Right kidney (tissue), 9 donors: ENCODE measurements around the gene ACTR5.

Experiments used
- DNase-seq: peaks from one replicate; pipeline ENCODE4 v3.0.0-alpha.2; 2016
- long read RNA-seq, 8 donors: transcript quantifications; one replicate each; lab custom pipeline, GENCODE V29; 2026

The ACTR5 gene
- long read RNA-seq, donor 1, partial matches to known transcripts = 0 of 3 reads
- long read RNA-seq, donor 1, other reads (novel, unspliced or antisense) = 0 of 3 reads
- long read RNA-seq, donor 2, partial matches to known transcripts = 0 of 4 reads
- long read RNA-seq, donor 2, other reads (novel, unspliced or antisense) = 0 of 4 reads
- long read RNA-seq, donor 3, partial matches to known transcripts = 0 of 4 reads
- long read RNA-seq, donor 3, other reads (novel, unspliced or antisense) = 0 of 4 reads
- long read RNA-seq, donor 4, partial matches to known transcripts = 0 of 3 reads
- long read RNA-seq, donor 4, other reads (novel, unspliced or antisense) = 0 of 3 reads
- long read RNA-seq, donor 5, partial matches to known transcripts = 0 of 3 reads
- long read RNA-seq, donor 5, other reads (novel, unspliced or antisense) = 0 of 3 reads
- long read RNA-seq, donor 6, partial matches to known transcripts = 0 of 4 reads
- long read RNA-seq, donor 6, other reads (novel, unspliced or antisense) = 0 of 4 reads
- long read RNA-seq, donor 7, transcript ACTR5-201 (9 exons, 2,565 nt) = major isoform, 5 of 5 reads
- long read RNA-seq, donor 7, partial matches to known transcripts = 0 of 5 reads
- long read RNA-seq, donor 7, other reads (novel, unspliced or antisense) = 0 of 5 reads
- long read RNA-seq, donor 8, partial matches to known transcripts = 0 of 3 reads
- long read RNA-seq, donor 8, other reads (novel, unspliced or antisense) = 0 of 3 reads

DNA sequence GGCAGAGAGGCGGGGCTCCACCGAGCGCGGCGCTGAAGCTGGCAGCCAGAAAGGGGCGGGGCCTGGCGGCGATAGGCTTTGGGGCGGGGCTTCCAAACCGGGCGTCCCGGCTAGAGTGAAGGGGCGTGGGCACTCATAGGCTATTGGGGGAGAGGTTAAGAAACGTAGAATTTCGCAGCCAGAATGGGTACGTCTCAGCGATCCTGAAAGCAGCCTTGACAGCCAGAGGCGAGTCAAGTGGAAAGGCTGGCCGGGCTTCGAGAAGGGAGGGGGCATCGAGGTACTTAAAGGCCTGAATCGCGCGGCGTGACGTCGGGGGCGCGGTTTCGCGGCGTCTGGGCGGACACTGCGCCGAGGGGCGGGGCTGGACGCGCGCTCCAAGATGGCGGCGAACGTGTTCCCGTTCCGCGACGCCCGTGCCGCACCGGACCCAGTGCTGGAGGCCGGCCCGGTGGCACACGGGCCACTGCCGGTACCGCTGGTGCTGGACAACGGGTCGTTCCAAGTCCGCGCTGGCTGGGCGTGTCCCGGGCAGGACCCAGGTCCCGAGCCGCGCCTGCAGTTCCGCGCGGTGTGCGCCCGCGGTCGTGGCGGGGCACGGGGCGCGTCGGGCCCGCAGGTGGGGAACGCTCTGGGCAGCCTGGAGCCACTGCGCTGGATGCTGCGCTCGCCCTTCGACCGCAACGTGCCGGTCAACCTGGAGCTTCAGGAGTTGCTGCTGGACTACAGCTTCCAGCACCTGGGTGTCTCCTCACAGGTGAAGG, at the start of gene ACTR5:
TSS of gene ACTR5 (plus strand) at position 364 of the 764 bp plus-strand sequence. CDS start at position 383, 19 bp downstream.
- peak; percentile 98 for DNase-seq

DNA sequence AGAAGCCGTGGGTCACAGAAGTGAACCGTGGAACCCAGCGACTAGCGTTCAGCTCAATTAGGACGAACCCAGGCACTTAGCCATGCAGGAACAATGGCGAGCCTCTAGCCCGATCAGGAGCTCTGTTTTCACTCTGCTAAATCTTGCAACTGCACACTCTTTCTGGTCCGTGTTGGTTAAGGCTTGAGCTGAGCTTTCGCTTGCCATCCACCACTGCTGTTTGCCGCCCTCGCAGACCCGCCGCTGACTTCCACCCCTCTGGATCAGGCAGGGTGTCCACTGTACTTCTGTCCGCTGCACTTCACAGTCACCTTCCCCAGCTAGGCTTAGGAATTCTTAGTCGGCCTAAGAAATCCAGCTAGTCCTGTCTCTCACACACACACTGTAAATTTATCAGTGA, 49.7 kb upstream of the ACTR5 start:
- no peak for DNase-seq

DNA sequence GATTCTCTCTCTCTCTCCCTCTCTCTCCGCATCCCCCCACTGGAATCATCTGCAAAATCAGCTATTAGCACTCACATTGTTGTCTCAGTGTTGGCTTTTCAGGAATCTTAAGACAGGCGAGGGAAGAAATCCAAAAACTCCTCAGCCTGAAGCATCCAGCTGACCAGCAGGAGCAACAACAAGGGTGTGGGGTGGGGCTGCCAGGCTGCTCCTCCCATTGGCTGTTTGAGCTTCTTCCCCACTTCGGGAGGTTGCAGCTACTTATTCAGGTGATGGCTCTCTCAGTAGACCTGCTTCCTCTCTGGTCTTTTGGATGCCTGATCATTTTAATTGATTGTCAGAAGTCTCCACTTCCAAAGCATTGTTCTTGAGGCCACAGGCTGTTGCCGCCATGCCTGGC, 48.1 kb upstream of the ACTR5 start:
- no peak for DNase-seq

DNA sequence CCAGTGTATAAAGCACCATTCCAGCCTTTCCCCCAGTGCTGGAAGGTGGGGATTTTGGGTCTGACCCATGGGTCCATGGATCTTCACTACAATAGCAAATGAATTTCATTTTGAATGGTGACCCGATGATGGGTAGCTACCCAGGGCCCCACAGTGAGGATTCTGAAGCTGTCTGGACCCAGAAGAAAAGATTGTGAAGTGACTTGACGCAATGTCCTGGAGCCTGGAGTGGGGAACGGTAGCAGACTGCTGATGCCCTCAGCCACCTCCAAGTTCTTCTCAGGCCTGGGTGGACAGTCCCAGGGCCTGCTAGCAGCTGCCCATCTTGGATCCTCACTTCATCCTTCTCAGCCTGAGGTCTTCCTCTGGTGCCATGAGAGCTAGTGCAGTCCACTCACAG, 47.3 kb upstream of the ACTR5 start:
- DNase-seq = no peak

DNA sequence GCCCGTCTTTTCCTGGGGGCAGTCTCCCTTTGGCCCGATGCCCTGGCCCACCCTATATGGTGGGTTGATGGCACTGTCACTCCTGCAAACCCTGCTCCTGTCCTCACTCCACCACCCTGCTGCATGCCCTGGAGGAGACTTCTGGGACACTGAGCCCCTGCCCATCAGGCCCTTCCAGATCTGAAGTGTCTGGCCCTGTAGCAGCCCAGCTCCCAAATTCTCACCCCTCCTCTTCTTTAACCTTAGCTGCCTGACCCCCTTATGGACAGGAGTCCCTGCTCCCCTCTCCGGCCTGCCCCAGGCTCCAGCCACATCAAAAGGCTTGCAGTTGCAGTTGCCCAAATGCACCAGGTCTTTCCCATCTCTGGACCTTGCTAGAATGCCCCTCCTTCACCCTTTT, 44.7 kb upstream of the ACTR5 start:
- no peak for DNase-seq

DNA sequence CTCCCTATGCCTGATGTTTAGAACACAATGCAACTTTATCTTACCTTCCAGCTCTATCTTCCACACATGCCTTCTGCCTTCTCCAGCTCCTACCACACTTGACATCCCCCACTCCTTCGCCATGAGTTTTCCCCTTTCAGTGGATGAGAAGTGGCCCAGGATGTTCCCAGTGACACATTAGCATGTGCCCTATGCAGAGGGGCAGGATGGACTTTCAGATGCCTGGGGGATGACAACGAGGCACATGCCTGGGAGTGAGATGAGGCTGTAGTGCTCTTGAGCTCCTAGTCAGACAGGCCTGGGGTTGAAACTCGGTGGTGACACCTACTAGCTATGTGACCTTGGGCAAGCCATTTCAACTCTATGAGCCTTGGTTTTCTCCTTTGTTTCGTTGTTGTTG, 44.1 kb upstream of the ACTR5 start:
- DNase-seq = no peak

DNA sequence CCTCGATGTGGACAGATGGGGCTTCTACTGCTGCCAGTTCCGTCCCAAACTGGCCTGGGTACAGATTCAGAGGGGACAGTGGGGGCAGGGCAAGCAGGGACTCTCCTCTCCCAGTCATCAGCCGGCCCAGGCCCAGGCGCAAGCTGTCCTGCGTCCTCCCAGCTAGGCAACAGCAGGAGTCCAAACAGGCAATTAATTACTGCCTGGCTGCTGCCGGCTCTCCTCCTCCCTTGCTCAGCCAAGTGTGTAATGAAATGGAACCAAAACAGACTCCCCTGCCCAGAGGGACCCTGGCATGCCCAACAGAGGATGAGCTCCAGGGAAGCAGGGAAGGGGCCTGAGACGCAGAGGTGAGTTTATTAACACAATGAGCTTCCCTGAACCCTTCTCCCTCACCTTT, 41.8 kb upstream of the ACTR5 start:
- peak; percentile 52 for DNase-seq

DNA sequence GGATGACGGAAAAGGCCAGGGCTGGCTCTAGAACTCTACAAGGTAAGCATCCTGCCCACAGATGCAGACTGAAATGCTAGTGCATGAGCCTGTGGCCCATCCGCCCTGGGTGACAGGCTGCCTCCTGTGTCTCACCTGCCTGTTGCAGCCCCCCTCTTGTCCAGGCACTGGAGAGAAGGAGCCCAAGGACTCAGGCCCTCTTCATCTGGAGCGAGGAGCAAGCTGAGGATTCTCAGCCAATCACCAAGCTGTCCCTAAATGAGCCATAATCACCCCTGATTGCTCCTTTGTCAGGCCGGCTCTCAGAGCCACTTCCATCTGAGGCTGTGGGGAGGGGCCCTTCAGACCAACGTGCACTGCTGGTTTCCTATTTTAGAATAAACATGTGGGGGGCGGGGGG, 34.0 kb upstream of the ACTR5 start:
- DNase-seq = no peak

DNA sequence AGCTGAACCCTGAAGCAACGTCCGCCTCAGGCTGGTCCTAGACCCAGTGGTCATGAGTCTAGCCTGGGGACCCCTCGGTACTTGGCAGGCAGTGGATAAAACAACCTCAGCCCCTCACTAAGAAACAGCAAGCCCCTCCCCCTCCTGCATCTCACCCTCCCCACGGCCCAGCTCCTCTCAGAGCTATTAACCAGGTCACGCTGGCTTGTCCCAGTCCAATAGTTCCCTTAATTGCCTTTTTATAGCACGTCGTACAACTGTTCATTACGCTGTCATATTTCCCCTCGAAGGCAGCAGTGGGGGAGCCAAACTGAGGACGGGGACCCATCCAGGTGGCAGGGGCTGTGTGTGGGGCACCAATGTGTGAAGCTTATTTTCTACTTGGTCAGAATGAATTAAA, 32.6 kb upstream of the ACTR5 start:
- DNase-seq = no peak

DNA sequence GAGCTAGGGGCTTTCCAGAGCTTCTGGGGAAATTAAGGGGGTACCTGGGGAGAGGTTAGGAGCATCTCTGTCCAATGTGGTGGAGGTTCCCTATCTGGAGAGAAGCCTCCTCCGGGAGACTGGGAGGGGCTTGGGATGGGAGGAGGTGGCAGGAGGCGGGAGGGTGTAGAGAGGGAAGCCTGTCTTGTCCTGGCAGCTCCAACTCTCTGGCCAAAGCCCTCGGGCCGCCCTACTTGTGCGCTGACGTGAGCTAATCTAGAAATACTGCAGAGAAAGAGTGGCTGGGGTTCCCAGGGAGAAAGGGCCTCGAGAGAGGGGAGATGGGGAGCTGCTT, 25.6 kb upstream of the ACTR5 start:
- no peak for DNase-seq

DNA sequence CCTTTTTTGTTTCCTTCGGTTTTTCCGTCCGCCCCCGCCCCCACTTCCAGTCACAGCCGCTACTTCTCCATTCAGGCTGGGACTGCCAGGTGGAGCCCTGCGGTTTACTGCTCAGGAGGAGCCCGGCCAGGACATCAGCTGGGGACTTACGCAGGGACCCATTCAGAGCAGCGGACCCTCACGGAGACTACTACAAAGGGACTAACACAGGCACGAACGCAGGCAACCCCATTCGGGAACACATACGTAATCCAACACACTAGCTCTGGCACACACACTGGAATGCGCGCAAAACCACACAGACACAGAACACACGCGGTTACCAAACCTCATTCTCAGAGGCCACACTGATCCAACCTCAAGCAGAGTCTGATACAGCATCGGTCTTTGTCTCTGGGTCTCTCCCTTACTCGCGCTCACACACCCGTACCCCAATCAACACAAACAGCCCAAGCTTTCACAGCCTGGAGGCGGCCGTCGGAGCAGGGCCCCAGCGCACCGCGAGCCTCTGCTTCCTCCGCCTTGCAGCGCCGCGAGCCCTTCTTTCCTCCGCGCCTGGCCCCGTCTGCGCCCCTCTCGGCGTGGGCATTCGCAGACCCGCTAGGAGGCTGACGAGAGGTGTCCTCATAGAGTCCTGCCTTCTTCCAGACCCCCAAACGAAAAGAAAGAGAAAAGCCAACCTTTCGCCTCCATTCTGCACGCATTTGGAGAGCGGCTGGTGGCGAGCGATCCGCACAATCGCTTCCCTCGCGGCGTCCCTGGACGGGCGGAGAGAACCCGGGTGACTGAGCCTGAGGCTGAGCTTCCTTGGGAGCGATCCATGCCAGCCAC, 25.0 kb upstream of the ACTR5 start:
- DNase-seq = peak; percentile 71

DNA sequence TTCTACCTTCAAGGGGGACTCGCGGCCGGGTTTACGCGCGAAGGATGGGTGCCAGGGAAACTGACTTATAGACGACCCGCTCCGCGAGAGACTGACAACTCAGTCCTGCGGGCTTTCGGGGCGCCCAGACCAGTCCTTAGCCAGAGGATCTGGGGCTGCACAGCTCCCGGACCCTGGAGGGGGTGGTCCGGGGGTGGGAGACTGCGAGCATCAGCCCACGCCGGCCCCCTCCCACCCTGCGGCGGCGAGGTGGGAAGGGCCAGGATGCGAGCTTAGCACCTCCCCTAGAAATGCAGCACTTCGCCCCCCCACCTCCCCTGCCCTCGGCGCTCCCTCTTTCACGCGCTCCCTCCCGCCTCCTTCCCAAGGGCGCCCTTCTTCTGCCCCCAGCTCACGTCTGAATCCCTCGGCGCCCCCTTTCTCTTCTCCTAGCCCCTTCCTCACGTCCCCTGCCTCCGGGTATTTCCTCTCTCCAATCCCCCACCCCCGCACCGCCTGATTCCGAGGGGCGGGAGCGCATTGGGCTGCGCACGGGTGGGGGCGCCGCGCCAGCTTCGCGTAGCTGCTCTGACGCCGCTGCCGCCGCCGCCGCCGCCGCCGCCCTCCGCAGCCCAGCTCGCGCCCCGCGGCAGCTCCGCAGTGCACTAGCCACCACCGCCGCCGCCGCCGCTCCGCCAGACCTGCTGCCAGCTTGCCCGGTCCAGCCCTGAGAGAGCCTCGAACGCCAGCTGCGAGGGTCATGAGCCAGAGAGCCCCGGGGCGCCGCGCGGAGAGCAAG, 24.2 kb upstream of the ACTR5 start, which contains the start of gene SLC32A1:
TSS of gene SLC32A1 (plus strand) at position 639 of the 778 bp plus-strand sequence. CDS start 239 bp downstream, outside the sequence.
- DNase-seq = peak; percentile 49

DNA sequence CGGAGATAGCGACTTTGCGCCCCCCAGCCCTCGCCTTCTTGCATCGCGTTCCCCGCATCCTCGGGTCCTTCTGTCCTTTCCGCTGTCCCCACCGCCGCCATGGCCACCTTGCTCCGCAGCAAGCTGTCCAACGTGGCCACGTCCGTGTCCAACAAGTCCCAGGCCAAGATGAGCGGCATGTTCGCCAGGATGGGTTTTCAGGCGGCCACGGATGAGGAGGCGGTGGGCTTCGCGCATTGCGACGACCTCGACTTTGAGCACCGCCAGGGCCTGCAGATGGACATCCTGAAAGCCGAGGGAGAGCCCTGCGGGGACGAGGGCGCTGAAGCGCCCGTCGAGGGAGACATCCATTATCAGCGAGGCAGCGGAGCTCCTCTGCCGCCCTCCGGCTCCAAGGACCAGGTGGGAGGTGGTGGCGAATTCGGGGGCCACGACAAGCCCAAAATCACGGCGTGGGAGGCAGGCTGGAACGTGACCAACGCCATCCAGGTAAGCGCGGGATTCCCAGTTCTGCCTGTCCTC, 23.6 kb upstream of the ACTR5 start:
- peak; percentile 58 for DNase-seq

DNA sequence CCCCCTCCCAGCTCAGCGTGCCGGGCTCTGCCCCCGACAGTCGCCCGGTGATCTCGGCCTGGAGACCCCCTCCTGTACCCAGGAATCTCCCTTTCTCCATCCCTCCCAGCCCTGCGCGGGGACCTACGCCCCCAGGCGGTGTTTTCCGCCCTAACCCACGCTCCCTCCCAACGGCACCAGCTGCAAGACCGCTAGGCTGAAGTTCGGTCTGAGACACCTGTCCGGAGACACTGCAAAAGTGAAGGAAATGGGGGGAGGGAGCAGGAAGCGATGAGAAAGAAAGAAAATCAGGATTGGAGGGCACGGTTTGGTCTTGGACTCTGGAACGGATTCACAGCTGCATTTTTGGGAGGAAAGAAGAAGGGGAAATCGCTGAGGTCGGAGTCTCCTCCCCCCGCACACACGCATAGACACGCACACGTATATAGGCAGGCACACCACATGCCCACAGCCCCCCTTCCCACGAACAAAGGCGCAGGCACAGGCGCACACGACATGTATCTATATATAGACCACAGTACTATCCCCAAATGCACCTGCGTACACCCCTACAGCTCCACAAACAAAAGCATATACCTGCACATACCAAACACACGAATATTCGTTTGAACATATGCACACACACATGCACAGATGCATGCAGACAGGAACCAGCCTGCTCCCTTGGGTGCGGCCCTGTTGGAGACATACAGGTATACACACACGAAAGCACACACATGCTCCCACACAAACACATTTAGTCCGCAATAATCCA, 22.9 kb upstream of the ACTR5 start:
- DNase-seq = peak; percentile 63

DNA sequence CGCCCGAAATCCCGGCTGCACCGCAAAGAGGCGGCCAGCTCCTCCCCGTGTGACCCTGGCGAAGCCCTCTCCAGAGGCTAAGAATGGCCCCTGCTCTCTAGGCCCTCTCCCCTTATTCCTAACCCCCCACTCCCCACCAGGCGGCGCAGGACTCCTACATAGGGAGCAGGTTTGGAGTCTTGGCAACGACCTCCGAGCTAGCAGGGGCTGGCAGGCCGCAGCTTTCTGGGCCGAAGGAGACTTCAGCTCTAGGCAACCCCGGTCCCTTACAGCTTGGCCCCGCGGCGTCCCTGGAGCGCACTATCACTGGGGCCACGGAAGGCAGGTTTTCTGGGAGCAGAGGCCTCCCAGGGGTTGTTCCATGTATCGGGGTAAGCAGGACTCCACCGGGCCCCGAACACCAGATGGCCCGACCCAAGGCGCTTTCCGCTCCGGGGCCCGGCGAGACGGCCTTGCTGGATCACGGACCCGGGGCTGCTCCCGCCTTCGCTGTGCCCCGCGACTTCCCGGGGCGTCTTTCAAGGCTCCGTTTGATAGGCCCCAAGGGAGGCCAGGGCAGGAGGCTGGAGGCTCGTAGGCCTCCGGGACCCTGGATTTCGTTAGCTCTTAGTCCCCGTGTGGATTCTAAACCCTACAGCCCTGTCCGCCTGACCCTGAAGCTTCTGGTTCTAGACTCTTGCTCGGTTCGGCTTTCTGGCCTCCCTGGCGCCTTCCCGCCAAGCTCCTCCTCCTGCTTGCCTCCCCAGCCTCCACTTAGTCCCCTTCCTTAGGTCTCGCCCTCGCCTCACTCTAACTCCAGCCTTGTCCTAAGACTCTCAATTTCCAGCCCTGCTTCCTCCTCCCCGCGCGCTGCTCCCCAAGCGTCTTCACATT, 22.1 kb upstream of the ACTR5 start:
- peak; percentile 66 for DNase-seq

DNA sequence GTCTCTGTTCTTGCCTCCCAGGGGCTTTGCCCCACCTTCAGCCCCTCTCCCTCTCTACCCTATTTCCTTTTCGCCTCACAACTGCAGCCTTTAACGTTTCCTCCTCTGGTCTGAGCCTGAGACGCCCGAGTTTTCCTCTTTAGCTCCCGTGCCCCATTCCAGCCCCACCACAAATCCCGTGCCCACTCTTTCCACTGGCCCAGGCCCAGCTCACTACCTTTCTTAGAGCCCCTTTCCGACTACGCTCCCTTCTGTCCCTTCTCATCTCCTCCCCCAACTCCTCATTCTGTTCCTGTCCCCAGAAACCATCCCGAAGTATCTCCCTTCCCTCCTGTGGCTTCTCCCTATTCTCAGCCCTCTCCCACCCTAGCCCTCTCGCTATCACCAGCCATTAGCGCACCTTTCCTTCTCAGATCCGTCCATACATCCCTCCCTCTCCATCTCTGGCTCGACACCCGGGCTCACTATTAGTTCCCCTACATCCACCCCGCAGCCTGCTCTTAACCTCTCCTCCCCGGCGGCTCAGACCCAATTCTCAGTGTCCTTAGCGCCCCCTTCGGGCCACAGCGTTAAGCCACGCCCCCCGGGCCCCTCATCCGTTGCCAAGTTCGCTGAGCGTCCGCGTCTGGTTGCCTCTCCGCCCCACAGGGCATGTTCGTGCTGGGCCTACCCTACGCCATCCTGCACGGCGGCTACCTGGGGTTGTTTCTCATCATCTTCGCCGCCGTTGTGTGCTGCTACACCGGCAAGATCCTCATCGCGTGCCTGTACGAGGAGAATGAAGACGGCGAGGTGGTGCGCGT, 21.3 kb upstream of the ACTR5 start:
- DNase-seq = peak; percentile 81

DNA sequence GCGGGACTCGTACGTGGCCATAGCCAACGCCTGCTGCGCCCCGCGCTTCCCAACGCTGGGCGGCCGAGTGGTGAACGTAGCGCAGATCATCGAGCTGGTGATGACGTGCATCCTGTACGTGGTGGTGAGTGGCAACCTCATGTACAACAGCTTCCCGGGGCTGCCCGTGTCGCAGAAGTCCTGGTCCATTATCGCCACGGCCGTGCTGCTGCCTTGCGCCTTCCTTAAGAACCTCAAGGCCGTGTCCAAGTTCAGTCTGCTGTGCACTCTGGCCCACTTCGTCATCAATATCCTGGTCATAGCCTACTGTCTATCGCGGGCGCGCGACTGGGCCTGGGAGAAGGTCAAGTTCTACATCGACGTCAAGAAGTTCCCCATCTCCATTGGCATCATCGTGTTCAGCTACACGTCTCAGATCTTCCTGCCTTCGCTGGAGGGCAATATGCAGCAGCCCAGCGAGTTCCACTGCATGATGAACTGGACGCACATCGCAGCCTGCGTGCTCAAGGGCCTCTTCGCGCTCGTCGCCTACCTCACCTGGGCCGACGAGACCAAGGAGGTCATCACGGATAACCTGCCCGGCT, 20.6 kb upstream of the ACTR5 start:
- DNase-seq = peak; percentile 45
